B cell (primary cell): ENCODE results near the gene RASA3. TPM values are rescaled to one million over a fixed set of nuclear protein-coding genes. Genes with fewer than 3 reads are reported as not detected.

ENCODE experiments used
- ATAC-seq: fragments of 200-7000 bp; cut with Tn5 transposase; one replicate; pipeline ENCODE4 v1.10.0; 2021; ENCODE audit warnings: low read depth, mild to moderate bottlenecking, moderate number of reproducible peaks, moderate library complexity
- CTCF ChIA-PET: fragments of 350-600 bp; sonication (Branson Sonifier 250); formaldehyde crosslinking; loops from one replicate; lab custom pipeline; 2021; ENCODE audit warnings: antibody characterized with exemption, inconsistent platforms; lab: Charles Lee
- POLR2A ChIA-PET: fragments of 350-600 bp; sonication (Branson Sonifier 250); formaldehyde crosslinking; loops from one replicate; lab custom pipeline; 2021; ENCODE audit warnings: antibody characterized with exemption; lab: Charles Lee
- DNase-seq: peaks from one replicate; pipeline ENCODE4 v3.0.0; 2013
- H2AFZ ChIP-seq: 2 replicates; pipeline ENCODE4 v1.6.1; 2012; ENCODE audit warnings: mild to moderate bottlenecking, low read depth, low read length; ENCODE audit not compliant: insufficient read depth, poor library complexity, severe bottlenecking
- H3K27ac ChIP-seq, 2 donors: 1 replicate in 1 of 2; 2 replicates in 1 of 2; pipeline ENCODE4 v1.5.1; 2012 to 2013; ENCODE audit warnings: low read length in 2 of 2, mild to moderate bottlenecking in 2 of 2, moderate library complexity in 1 of 2
- H3K27me3 ChIP-seq, 4 experiments: fragments of 200-600 bp in 1 of 4; sonication (generic) in 1 of 4; replicated peaks in 1 of 4; 1 replicate in 2 of 4; 2 replicates in 2 of 4; pipeline versions ENCODE4 v1.6.1 to v1.7.0; 2013 to 2016; ENCODE audit warnings: low read length in 3 of 4, mild to moderate bottlenecking in 2 of 4, mixed read lengths in 1 of 4, moderate library complexity in 1 of 4; ENCODE audit not compliant: insufficient read depth in 4 of 4, control insufficient read depth in 3 of 4; ENCODE audit errors: control extremely low read depth in 1 of 4
- H3K36me3 ChIP-seq, 2 experiments: replicated peaks in 1 of 2; 1 replicate in 1 of 2; 2 replicates in 1 of 2; pipeline versions ENCODE4 v1.6.1 to v1.7.1; 2013; ENCODE audit warnings: low read length in 1 of 2; ENCODE audit not compliant: insufficient read depth in 2 of 2, control insufficient read depth in 1 of 2; ENCODE audit errors: control extremely low read depth in 1 of 2, extremely low read depth in 1 of 2
- H3K4me1 ChIP-seq, 2 donors: fragments of 200-600 bp in 1 of 2; sonication (generic) in 1 of 2; 1 replicate in 1 of 2; 2 replicates in 1 of 2; pipeline versions ENCODE4 v1.5.1 to v1.6.1; 2013 to 2017; ENCODE audit warnings: low read length in 2 of 2; ENCODE audit not compliant: control insufficient read depth in 2 of 2, insufficient read depth in 2 of 2
- H3K4me2 ChIP-seq: replicated peaks from 2 replicates; pipeline ENCODE3; 2012; ENCODE audit warnings: mild to moderate bottlenecking, low read depth, low read length; ENCODE audit not compliant: poor library complexity, severe bottlenecking
- H3K4me3 ChIP-seq, 5 experiments: fragments of 200-600 bp in 1 of 5; sonication (generic) in 1 of 5; 1 replicate in 3 of 5; 2 replicates in 2 of 5; pipeline versions ENCODE4 v1.5.1 to v1.7.0; 2011 to 2016; ENCODE audit warnings: low read length in 4 of 5, mild to moderate bottlenecking in 4 of 5, low read depth in 2 of 5, control low read depth in 1 of 5, moderate library complexity in 1 of 5; ENCODE audit not compliant: insufficient read depth in 1 of 5; ENCODE audit errors: control extremely low read depth in 1 of 5, extremely low read depth in 1 of 5
- H3K79me2 ChIP-seq: fragments of 200-600 bp; sonication (generic); one replicate; pipeline ENCODE4 v1.6.0; 2016; ENCODE audit warnings: low read length; ENCODE audit not compliant: control insufficient read depth, insufficient read depth
- H3K9ac ChIP-seq: fragments of 200-600 bp; sonication (generic); 2 replicates; pipeline ENCODE4 v1.6.1; 2017; ENCODE audit warnings: mild to moderate bottlenecking, low read length, moderate library complexity
- H3K9me3 ChIP-seq, 3 donors: one replicate each; pipeline versions ENCODE4 v1.6.1 to v1.7.1; 2013; ENCODE audit warnings: low read length in 2 of 3; ENCODE audit not compliant: control insufficient read depth in 2 of 3, insufficient read depth in 1 of 3; ENCODE audit errors: control extremely low read depth in 1 of 3
- H4K20me1 ChIP-seq: 2 replicates; pipeline ENCODE4 v1.6.0; 2012; ENCODE audit warnings: mild to moderate bottlenecking, low read length; ENCODE audit not compliant: insufficient read depth, control insufficient read depth, poor library complexity, severe bottlenecking
- H3K27ac Mint-ChIP-seq: one replicate; pipeline ENCODE4 v1.8.0; 2021; ENCODE audit warnings: mixed read lengths
- H3K27me3 Mint-ChIP-seq: one replicate; pipeline ENCODE4 v1.8.0; 2021; ENCODE audit warnings: mixed read lengths
- H3K4me1 Mint-ChIP-seq: one replicate; pipeline ENCODE4 v1.8.0; 2021; ENCODE audit warnings: mixed read lengths
- H3K4me3 Mint-ChIP-seq: one replicate; pipeline ENCODE4 v1.8.0; 2021; ENCODE audit warnings: mixed read lengths
- H3K9me3 Mint-ChIP-seq: one replicate; pipeline ENCODE4 v1.8.0; 2022; ENCODE audit warnings: mixed read lengths; ENCODE audit not compliant: insufficient read depth
- EZH2 ChIP-seq: IDR thresholded peaks from 2 replicates; pipeline ENCODE4 v1.6.1; 2012; ENCODE audit warnings: borderline replicate concordance, low read depth, mild to moderate bottlenecking, moderate library complexity, low read length; ENCODE audit not compliant: insufficient read depth, poor library complexity, severe bottlenecking
- WGBS: methylation state at CpG from one replicate; pipeline ENCODE4 v1.1.5; 2013; ENCODE audit warnings: missing lambda C conversion rate; ENCODE audit not compliant: insufficient coverage; 5-methylcytosine and 5-hydroxymethylcytosine counted together
- intact Hi-C: fragments of 100-400 bp; cut with micrococcal nuclease; formaldehyde crosslinking; loops from one replicate; pipeline ENCODE4 v1.10.0; 2022
- polyA plus RNA-seq: library from polyadenylated mRNA; depleted of rRNA; stranded (reverse); fragments of >200 nt; gene quantifications from 2 replicates; pipeline ENCODE4 v1.2.3, GENCODE V29; 2012
- total RNA-seq, 2 donors: library from RNA; stranded (reverse); fragments of 120-200 nt in 1 of 2; gene quantifications; 1 replicate in 1 of 2; 2 replicates in 1 of 2; pipeline versions ENCODE4 v1.2.3 to v1.2.4, GENCODE V29; 2013 to 2022
- TF ChIP-seq, protein P1 (sequence below): fragments of 200-600 bp; IDR thresholded peaks from one replicate; pipeline ENCODE4 v1.8.0; 2022; ENCODE audit warnings: antibody characterized with exemption, mild to moderate bottlenecking

RASA3 gene
- total and polyA plus RNA-seq, 2 donors (not counting 1 experiment from before 2014, with no cell fraction given): 54.2 to 87.4 TPM

GRCh38 chr13:114065926-114066774, 66.3 kb downstream of the RASA3 start:
- Histone ChIP-seq H3K9ac (peak overlapping the region; percentile 67), H3K36me3 (peaks cover 0 to 6% of the 10 kb centered on the region in 2 experiments), H3K79me2 (peaks cover 71% of the 10 kb centered on the region), H3K9me3 (peaks cover 0 to 10% (median 0%) of the 10 kb centered on the region in 3 donors), H3K4me3 (peak overlapping the region in 4 of 5 experiments; percentile 43 to 68 (median 58)), H3K27me3 (no peaks in the 10 kb centered on the region), H3K4me1 (peaks cover 56 to 64% of the 10 kb centered on the region in 2 donors), H4K20me1 (peaks cover 73% of the 10 kb centered on the region), H3K4me2 (peak overlapping the region; percentile 88), H2AFZ (peak overlapping the region; percentile 6), H3K27ac (peak overlapping the region; percentile 72 to 87)
- Mint-ChIP-seq H3K27ac (peak overlapping the region; percentile 93), H3K27me3 (no peaks in the 10 kb centered on the region), H3K4me1 (peaks cover 66% of the 10 kb centered on the region), H3K9me3 (no peaks in the 10 kb centered on the region), H3K4me3 (peak overlapping the region; percentile 89)
- DNase-seq: peak; percentile 47
- ChIA-PET CTCF (interaction anchor here (0.6 to 2.0 kb wide), 7 partner anchors 9 to 171 kb away, joined by 3 to 14 read pairs (median 3); no protein-coding TSS in a partner anchor), POLR2A (interaction anchor here (1.2 to 1.8 kb wide), 3 partner anchors 10 to 60 kb away, joined by 4 to 16 read pairs (median 8); no protein-coding TSS in a partner anchor)
- no peak for TF ChIP-seq EZH2
- TF ChIP-seq, protein P1, sequence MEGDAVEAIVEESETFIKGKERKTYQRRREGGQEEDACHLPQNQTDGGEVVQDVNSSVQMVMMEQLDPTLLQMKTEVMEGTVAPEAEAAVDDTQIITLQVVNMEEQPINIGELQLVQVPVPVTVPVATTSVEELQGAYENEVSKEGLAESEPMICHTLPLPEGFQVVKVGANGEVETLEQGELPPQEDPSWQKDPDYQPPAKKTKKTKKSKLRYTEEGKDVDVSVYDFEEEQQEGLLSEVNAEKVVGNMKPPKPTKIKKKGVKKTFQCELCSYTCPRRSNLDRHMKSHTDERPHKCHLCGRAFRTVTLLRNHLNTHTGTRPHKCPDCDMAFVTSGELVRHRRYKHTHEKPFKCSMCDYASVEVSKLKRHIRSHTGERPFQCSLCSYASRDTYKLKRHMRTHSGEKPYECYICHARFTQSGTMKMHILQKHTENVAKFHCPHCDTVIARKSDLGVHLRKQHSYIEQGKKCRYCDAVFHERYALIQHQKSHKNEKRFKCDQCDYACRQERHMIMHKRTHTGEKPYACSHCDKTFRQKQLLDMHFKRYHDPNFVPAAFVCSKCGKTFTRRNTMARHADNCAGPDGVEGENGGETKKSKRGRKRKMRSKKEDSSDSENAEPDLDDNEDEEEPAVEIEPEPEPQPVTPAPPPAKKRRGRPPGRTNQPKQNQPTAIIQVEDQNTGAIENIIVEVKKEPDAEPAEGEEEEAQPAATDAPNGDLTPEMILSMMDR: no peak
- WGBS: 45% methylated on average over 34 of the region's 35 CpGs
- ATAC-seq: no peak
- intact Hi-C loops: loop anchor here (1.0 to 2.0 kb wide), 4 partner anchors 17 to 75 kb away; no protein-coding TSS in a partner anchor
